GM12878 (cell line): Measurements from ENCODE around the gene ABCC4. TPM values are rescaled to one million over a fixed set of nuclear protein-coding genes. Genes with fewer than 3 reads are reported as not detected.

Experiments used
- ATAC-seq: fragments of 200-7000 bp; cut with Tn5 transposase; 3 replicates; pipeline ENCODE4 v1.9.1; 2020; ENCODE audit warnings: mild to moderate bottlenecking, moderate library complexity
- BruUV-seq: library from RNA; stranded (reverse); fragments of 400-500 nt; replicated peaks from 2 replicates; lab custom pipeline; 2021; lab: Mats Ljungman, UMichigan
- CTCF ChIA-PET: fragments of 300-600 bp; sonication (Branson Sonifier 250); formaldehyde crosslinking; extraction: SDS; loops from one replicate; lab custom pipeline; 2021; ENCODE audit warnings: inconsistent platforms; lab: Yijun Ruan, JAX
- POLR2A ChIA-PET: fragments of 350-600 bp; formaldehyde crosslinking; extraction: SDS; loops from one replicate; lab custom pipeline; 2021; ENCODE audit warnings: inconsistent platforms; lab: Charles Lee
- RAD21 ChIA-PET: fragments of 300-600 bp; sonication (Branson Sonifier 250); formaldehyde crosslinking; loops from one replicate; lab custom pipeline; 2023; ENCODE audit warnings: antibody characterized with exemption; ENCODE audit not compliant: unreplicated experiment; lab: Charles Lee
- SMC1A ChIA-PET: fragments of 300-600 bp; sonication (Branson Sonifier 250); formaldehyde crosslinking; loops from one replicate; lab custom pipeline; 2023; ENCODE audit not compliant: unreplicated experiment, uncharacterized antibody; lab: Charles Lee
- DNase-seq: peaks from one replicate; pipeline ENCODE4 v3.0.0-alpha.2; 2011; ENCODE audit warnings: low read depth, low spot score
- FAIRE-seq: peaks from 3 replicates; lab custom pipeline; 2011; peaks lifted over from hg19 to GRCh38; lab: Jason Lieb, UNC
- H2AFZ ChIP-seq: 2 replicates; pipeline ENCODE4 v1.6.0; 2011; ENCODE audit warnings: low read depth, low read length, control low read depth; ENCODE audit not compliant: control insufficient read depth
- H3K27ac ChIP-seq: 2 replicates; pipeline ENCODE4 v1.5.1; 2011; ENCODE audit warnings: control low read depth; ENCODE audit not compliant: control insufficient read depth, insufficient read depth
- H3K27me3 ChIP-seq, 2 experiments: replicated peaks in 1 of 2; 2 replicates each; pipeline versions ENCODE4 v1.6.0 to v1.6.1; 2011; ENCODE audit warnings: low read length in 1 of 2; ENCODE audit not compliant: control insufficient read depth in 2 of 2, insufficient read depth in 2 of 2
- H3K36me3 ChIP-seq, 2 experiments: 2 replicates each; pipeline ENCODE4 v1.5.1; 2011; ENCODE audit warnings: low read length in 1 of 2; ENCODE audit not compliant: control insufficient read depth in 2 of 2, insufficient read depth in 2 of 2
- H3K4me1 ChIP-seq: 2 replicates; pipeline ENCODE4 v1.6.1; 2011; ENCODE audit warnings: mild to moderate bottlenecking, low read length, moderate library complexity, mixed read lengths; ENCODE audit not compliant: control insufficient read depth, insufficient read depth
- H3K4me2 ChIP-seq: 2 replicates; pipeline ENCODE4 v1.6.0; 2011; ENCODE audit warnings: control low read depth; ENCODE audit not compliant: control insufficient read depth, insufficient read depth
- H3K4me3 ChIP-seq: fragments of 200-600 bp; sonication (generic); 2 replicates; pipeline ENCODE4 v1.5.1; 2016
- H3K79me2 ChIP-seq: 2 replicates; pipeline ENCODE4 v1.6.0; 2011; ENCODE audit warnings: low read length; ENCODE audit not compliant: control insufficient read depth, insufficient read depth
- H3K9ac ChIP-seq: 2 replicates; pipeline ENCODE4 v1.8.0; 2011; ENCODE audit warnings: low read length, control low read depth, mixed read lengths; ENCODE audit not compliant: control insufficient read depth, insufficient read depth
- H3K9me3 ChIP-seq: replicated peaks from 3 replicates; pipeline ENCODE4 v1.5.1; 2011; ENCODE audit warnings: mild to moderate bottlenecking, low read length; ENCODE audit not compliant: control insufficient read depth, insufficient read depth
- H4K20me1 ChIP-seq: 2 replicates; pipeline ENCODE4 v1.6.0; 2011; ENCODE audit not compliant: control insufficient read depth, insufficient read depth
- IKZF1 ChIP-seq: fragments of 450-650 bp; conservative IDR thresholded peaks from 2 replicates; pipeline ENCODE4 v1.6.1; 2017; ENCODE audit warnings: antibody characterized with exemption, mild to moderate bottlenecking
- IKZF2 ChIP-seq, 2 experiments: fragments of 450-650 bp; IDR thresholded peaks; 2 replicates each; pipeline ENCODE4 v1.6.1; 2017; ENCODE audit warnings: mild to moderate bottlenecking in 2 of 2, moderate library complexity in 2 of 2
- NR2F1 ChIP-seq: fragments of 450-650 bp; conservative IDR thresholded peaks from 2 replicates; pipeline ENCODE4 v1.6.1; 2017; ENCODE audit warnings: mild to moderate bottlenecking
- PML ChIP-seq: IDR thresholded peaks from 2 replicates; pipeline ENCODE4 v1.6.1; 2012; ENCODE audit warnings: low read length, inconsistent platforms
- RAD21 ChIP-seq: IDR thresholded peaks from 2 replicates; pipeline ENCODE4 v1.6.1; 2011; ENCODE audit warnings: mild to moderate bottlenecking, low read depth, low read length, moderate library complexity; ENCODE audit not compliant: insufficient read depth
- SMC3 ChIP-seq: IDR thresholded peaks from 2 replicates; pipeline ENCODE4 v1.6.1; 2011; ENCODE audit warnings: low read length, improper control_type of control experiment, borderline replicate concordance
- WGBS: methylation state at CpG from one replicate; pipeline ENCODE4 v1.1.6; 2016; ENCODE audit warnings: low lambda C conversion rate; ENCODE audit not compliant: insufficient replicate concordance, insufficient coverage; ENCODE audit errors: missing lambda C conversion rate; 5-methylcytosine and 5-hydroxymethylcytosine counted together
- in situ Hi-C: fragments of 300-500 bp; cut with MboI; formaldehyde crosslinking; loops from 9 replicates; pipeline ENCODE4 v1.14.3; 2018; ENCODE audit warnings: mixed read lengths
- intact Hi-C: fragments of 100-400 bp; cut with micrococcal nuclease; formaldehyde crosslinking; loops from one replicate; pipeline ENCODE4 v1.14.2; 2022; ENCODE audit not compliant: unreplicated experiment
- polyA plus RNA-seq, 11 experiments: library from polyadenylated mRNA; depleted of rRNA in 4 of 11; unstranded in 6 of 11; stranded (reverse) in 5 of 11; fragments of >200 nt; fragmentation: Nextera tagmentation in 4 of 11; fragmentation: Illumina TruSeq in 1 of 11; extraction: Ambion mirVana in 4 of 11; extraction: Trizol in 1 of 11; gene quantifications; 1 replicate in 1 of 11; 2 replicates in 10 of 11; pipeline versions ENCODE4 v1.2.1 to v1.2.3, GENCODE V29; 2011 to 2016; ENCODE audit warnings: inconsistent platforms in 2 of 11, missing spikeins in 2 of 11, low read depth in 1 of 11
- total RNA-seq, 4 experiments: library from RNA; depleted of rRNA in 3 of 4; stranded (reverse); fragments of >200 nt in 3 of 4; fragmentation: Illumina TruSeq in 1 of 4; extraction: Trizol in 1 of 4; gene quantifications; 2 replicates each; pipeline versions ENCODE4 v1.2.1 to v1.2.3, GENCODE V29; 2013 to 2021
- TF ChIP-seq, protein P1 (sequence below), 3 experiments: IDR thresholded peaks in 2 of 3; conservative IDR thresholded peaks in 1 of 3; 2 replicates each; pipeline ENCODE4 v1.5.1; 2011; ENCODE audit warnings: low read depth in 3 of 3, low read length in 3 of 3, mild to moderate bottlenecking in 3 of 3, control low read depth in 2 of 3, moderate library complexity in 2 of 3, inconsistent platforms in 1 of 3, mixed read lengths in 1 of 3; ENCODE audit not compliant: control insufficient read depth in 2 of 3, insufficient read depth in 1 of 3; ENCODE audit errors: extremely low read depth in 1 of 3
- TF ChIP-seq, protein P2 (sequence below): fragments of 450-650 bp; IDR thresholded peaks from 2 replicates; pipeline ENCODE4 v1.6.1; 2017; ENCODE audit warnings: antibody characterized with exemption, mild to moderate bottlenecking, moderate library complexity

Gene ABCC4
- total and polyA plus RNA-seq, 10 of the 15 experiments (the other 5 are each of a cell fraction or from before 2014, with no cell fraction given) = 7.2 to 44.4 (median 24.1) TPM

DNA sequence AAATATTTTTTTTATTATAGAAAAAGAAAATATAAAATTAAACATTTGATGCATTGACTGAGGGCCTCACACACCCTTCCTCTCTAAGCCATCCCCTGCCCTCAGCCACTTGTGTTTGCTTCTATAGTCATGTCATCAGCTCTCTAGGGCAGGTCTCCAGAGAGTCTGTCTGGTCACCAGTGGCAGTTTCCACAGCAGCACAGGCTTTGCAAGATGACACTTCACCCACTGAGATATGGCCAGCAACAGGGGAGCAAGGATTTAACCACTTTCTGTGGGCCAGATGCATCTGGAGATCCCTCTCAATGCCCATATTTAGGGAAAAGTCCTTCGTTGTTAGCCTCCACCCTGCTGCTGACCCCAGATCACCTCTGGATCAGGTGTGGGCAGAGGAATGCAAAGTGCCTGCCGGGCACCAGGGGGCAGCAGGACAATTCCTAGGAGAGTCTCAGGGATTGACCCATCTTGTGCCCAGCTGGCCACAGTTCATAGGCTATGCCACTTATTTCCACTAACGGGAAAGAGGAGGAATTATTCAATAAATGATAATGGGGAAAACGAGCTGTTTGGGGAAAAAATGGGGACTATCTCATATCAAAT lies 4.8 kb downstream of the ABCC4 start:
- ChIA-PET SMC1A (interaction anchor here (0.7 to 12.1 kb wide), 27 partner anchors 8 to 116 kb away, joined by 3 to 157 read pairs (median 5); no protein-coding TSS in a partner anchor), POLR2A (interaction anchor here (0.6 to 5.0 kb wide), 8 partner anchors 11 to 693 kb away, joined by 3 to 37 read pairs (median 4); no protein-coding TSS in a partner anchor), RAD21 (interaction anchor here (0.6 to 9.2 kb wide), 19 partner anchors 8 to 184 kb away, joined by 3 to 113 read pairs (median 5); no protein-coding TSS in a partner anchor), CTCF (interaction anchor here (0.7 to 11.9 kb wide), 37 partner anchors 8 to 676 kb away, joined by 3 to 198 read pairs (median 4); no protein-coding TSS in a partner anchor)
- ATAC-seq (peak; percentile 13; the same call in 2 of the 3 replicates), DNase-seq (no peak), FAIRE-seq (no peak)
- H4K20me1 ChIP-seq = no peaks in the 10 kb centered on the region; the same call in none of the 2 replicates
- no peak overlapping the region for H3K27ac ChIP-seq
- intact Hi-C loops (loop anchor here (1.0 to 2.0 kb wide), 3 partner anchors 84 to 108 kb away; no protein-coding TSS in a partner anchor), in situ Hi-C loops (no loop called here)
- TF ChIP-seq, protein P1, sequence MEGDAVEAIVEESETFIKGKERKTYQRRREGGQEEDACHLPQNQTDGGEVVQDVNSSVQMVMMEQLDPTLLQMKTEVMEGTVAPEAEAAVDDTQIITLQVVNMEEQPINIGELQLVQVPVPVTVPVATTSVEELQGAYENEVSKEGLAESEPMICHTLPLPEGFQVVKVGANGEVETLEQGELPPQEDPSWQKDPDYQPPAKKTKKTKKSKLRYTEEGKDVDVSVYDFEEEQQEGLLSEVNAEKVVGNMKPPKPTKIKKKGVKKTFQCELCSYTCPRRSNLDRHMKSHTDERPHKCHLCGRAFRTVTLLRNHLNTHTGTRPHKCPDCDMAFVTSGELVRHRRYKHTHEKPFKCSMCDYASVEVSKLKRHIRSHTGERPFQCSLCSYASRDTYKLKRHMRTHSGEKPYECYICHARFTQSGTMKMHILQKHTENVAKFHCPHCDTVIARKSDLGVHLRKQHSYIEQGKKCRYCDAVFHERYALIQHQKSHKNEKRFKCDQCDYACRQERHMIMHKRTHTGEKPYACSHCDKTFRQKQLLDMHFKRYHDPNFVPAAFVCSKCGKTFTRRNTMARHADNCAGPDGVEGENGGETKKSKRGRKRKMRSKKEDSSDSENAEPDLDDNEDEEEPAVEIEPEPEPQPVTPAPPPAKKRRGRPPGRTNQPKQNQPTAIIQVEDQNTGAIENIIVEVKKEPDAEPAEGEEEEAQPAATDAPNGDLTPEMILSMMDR (IDR thresholded peaks at IDR 0.05 in 2 of 3, conservative IDR thresholded peaks at IDR 0.05 in 1 of 3; ENCODE audit: control insufficient read depth in 2 of 3, extremely low read depth in 1 of 3, insufficient read depth in 1 of 3, low read depth in 3 of 3, low read length in 3 of 3) = peak; percentile 64 to 81 (median 70)
- TF ChIP-seq IKZF1 = peak; percentile 59
- TF ChIP-seq PML = no peak
- peak; percentile 37; the same call in 1 of the 2 replicates for TF ChIP-seq SMC3
- peak; percentile 83 for TF ChIP-seq NR2F1
- peak; percentile 44; the same call in 1 of the 2 replicates for TF ChIP-seq RAD21
- TF ChIP-seq, protein P2, sequence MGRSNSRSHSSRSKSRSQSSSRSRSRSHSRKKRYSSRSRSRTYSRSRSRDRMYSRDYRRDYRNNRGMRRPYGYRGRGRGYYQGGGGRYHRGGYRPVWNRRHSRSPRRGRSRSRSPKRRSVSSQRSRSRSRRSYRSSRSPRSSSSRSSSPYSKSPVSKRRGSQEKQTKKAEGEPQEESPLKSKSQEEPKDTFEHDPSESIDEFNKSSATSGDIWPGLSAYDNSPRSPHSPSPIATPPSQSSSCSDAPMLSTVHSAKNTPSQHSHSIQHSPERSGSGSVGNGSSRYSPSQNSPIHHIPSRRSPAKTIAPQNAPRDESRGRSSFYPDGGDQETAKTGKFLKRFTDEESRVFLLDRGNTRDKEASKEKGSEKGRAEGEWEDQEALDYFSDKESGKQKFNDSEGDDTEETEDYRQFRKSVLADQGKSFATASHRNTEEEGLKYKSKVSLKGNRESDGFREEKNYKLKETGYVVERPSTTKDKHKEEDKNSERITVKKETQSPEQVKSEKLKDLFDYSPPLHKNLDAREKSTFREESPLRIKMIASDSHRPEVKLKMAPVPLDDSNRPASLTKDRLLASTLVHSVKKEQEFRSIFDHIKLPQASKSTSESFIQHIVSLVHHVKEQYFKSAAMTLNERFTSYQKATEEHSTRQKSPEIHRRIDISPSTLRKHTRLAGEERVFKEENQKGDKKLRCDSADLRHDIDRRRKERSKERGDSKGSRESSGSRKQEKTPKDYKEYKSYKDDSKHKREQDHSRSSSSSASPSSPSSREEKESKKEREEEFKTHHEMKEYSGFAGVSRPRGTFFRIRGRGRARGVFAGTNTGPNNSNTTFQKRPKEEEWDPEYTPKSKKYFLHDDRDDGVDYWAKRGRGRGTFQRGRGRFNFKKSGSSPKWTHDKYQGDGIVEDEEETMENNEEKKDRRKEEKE = no peak
- peak; percentile 22 to 35; a peak in 2 of 4 replicates for TF ChIP-seq IKZF2 (IDR thresholded peaks at IDR 0.05)
- H3K4me1 ChIP-seq = peaks cover 12% of the 10 kb centered on the region
- no peak overlapping the region for H3K9ac ChIP-seq
- no peak overlapping the region for H3K4me3 ChIP-seq
- WGBS = 37% methylated on average over 4 of the region's 4 CpGs
- BruUV-seq = TSS peak; percentile 12
- H3K79me2 ChIP-seq = peaks cover 77% of the 10 kb centered on the region
- no peak overlapping the region for H2AFZ ChIP-seq
- H3K36me3 ChIP-seq = peaks cover 0 to 7% of the 10 kb centered on the region in 2 experiments; a peak in 2 of 4 replicates
- H3K9me3 ChIP-seq = no peaks in the 10 kb centered on the region; the same call in 2 of the 3 replicates
- no peak overlapping the region; the same call in 1 of the 2 replicates for H3K4me2 ChIP-seq
- no peaks in the 10 kb centered on the region for H3K27me3 ChIP-seq
